Body of pancreas (tissue), 4 donors: ENCODE measurements around the gene PNPLA5. TPM values are rescaled to one million over a fixed set of nuclear protein-coding genes. Genes with fewer than 3 reads are reported as not detected.

Source experiments
- ATAC-seq: fragments of 150-250 bp; one replicate; pipeline ENCODE4 v1.9.1; 2016
- DNase-seq, 4 donors: peaks; one replicate each; pipeline ENCODE4 v3.0.0-alpha.2; 2019
- H3K27ac ChIP-seq, 4 donors: fragments of 200-600 bp; sonication (generic); 1 replicate in 3 of 4; 2 replicates in 1 of 4; pipeline versions ENCODE4 v1.5.1 to v1.6.1; 2016 to 2019; ENCODE audit warnings: mild to moderate bottlenecking in 1 of 4, mixed read lengths in 1 of 4, moderate library complexity in 1 of 4
- H3K27me3 ChIP-seq, 2 donors: fragments of 200-600 bp; sonication (generic); one replicate each; pipeline ENCODE4 v1.6.0; 2016; ENCODE audit warnings: mild to moderate bottlenecking in 1 of 2
- H3K36me3 ChIP-seq, 2 donors: fragments of 200-600 bp; sonication (generic); replicated peaks in 1 of 2; 2 replicates each; pipeline ENCODE4 v1.5.1; 2016; ENCODE audit warnings: low read depth in 2 of 2; ENCODE audit not compliant: insufficient read depth in 1 of 2
- H3K4me1 ChIP-seq: fragments of 200-600 bp; sonication (generic); one replicate; pipeline ENCODE4 v1.6.0; 2016
- H3K4me3 ChIP-seq, 2 donors: fragments of 200-600 bp; sonication (generic); 1 replicate in 1 of 2; 2 replicates in 1 of 2; pipeline ENCODE4 v1.5.1; 2016 to 2019
- H3K9me3 ChIP-seq, 3 donors: fragments of 200-600 bp; sonication (generic); 1 replicate in 2 of 3; 2 replicates in 1 of 3; pipeline ENCODE4 v1.5.1; 2016
- CTCF ChIP-seq, 7 experiments: fragments of 450-650 bp in 4 of 7; fragments of 200-600 bp in 3 of 7; sonication (generic) in 3 of 7; IDR thresholded peaks; one replicate each; pipeline ENCODE4 v1.5.1; 2016 to 2019; ENCODE audit warnings: antibody characterized with exemption in 7 of 7
- POLR2A ChIP-seq, 3 donors: fragments of 450-650 bp; IDR thresholded peaks; one replicate each; pipeline ENCODE4 v1.6.1; 2016; ENCODE audit warnings: antibody characterized with exemption in 3 of 3, mild to moderate bottlenecking in 2 of 3
- WGBS, 2 donors: methylation state at CpG; one replicate each; pipeline ENCODE4 v1.1.5; 2017; 5-methylcytosine and 5-hydroxymethylcytosine counted together
- intact Hi-C: fragments of 100-400 bp; cut with DNase I; formaldehyde crosslinking; loops from one replicate; pipeline ENCODE4 v1.15.1; 2023
- total RNA-seq, 2 donors: library from RNA; depleted of rRNA; stranded (reverse); fragments of >200 nt; gene quantifications; one replicate each; pipeline ENCODE4 v1.1.0, GENCODE V29; 2016

The PNPLA5 gene
- total RNA-seq, 2 donors from 2014 or later, result not detected

- peaks cover 6% of the 10 kb centered on the region for H3K4me1 ChIP-seq
- peak in 3 of 4 donors; percentile 29 to 63 (median 32) for DNase-seq
- no peak overlapping the region for H3K27ac ChIP-seq
- ATAC-seq, result no peak
- WGBS, 2 donors, result 63 to 74% methylated on average over 6 to 19 of the region's 19 CpGs
- H3K27me3 ChIP-seq, result no peaks in the 10 kb centered on the region
- H3K9me3 ChIP-seq, result no peaks in the 10 kb centered on the region
- no peak overlapping the region for H3K4me3 ChIP-seq
- intact Hi-C loops, result no loop called here
- no peaks in the 10 kb centered on the region for H3K36me3 ChIP-seq
- no peak for TF ChIP-seq CTCF (IDR thresholded peaks at IDR 0.05)
- no peak for TF ChIP-seq POLR2A (IDR thresholded peaks at IDR 0.05)
Observed at GRCh38 chr22:43881091-43882061, 10.4 kb downstream of the PNPLA5 start.

- Histone ChIP-seq H3K9me3 (no peaks in the 10 kb centered on the region), H3K4me1 (peaks cover 6% of the 10 kb centered on the region), H3K27me3 (no peaks in the 10 kb centered on the region), H3K27ac (no peak overlapping the region), H3K36me3 (no peaks in the 10 kb centered on the region), H3K4me3 (no peak overlapping the region)
- 77 to 79% methylated on average over 14 of the region's 15 CpGs for WGBS, 2 donors
- DNase-seq (no peak), ATAC-seq (no peak)
- TF ChIP-seq POLR2A (IDR thresholded peaks at IDR 0.05) (no peak), CTCF (IDR thresholded peaks at IDR 0.05) (no peak)
- intact Hi-C loops, result no loop called here
Observed at GRCh38 chr22:43880541-43880991, 11.2 kb downstream of the PNPLA5 start.

GRCh38 chr22:43879901-43880540, 11.8 kb downstream of the PNPLA5 start:
- ATAC-seq (no peak), DNase-seq (peak in 1 of 4 donors; percentile 1)
- Histone ChIP-seq H3K4me3 (no peak overlapping the region), H3K27me3 (no peaks in the 10 kb centered on the region), H3K27ac (no peak overlapping the region), H3K36me3 (no peaks in the 10 kb centered on the region), H3K9me3 (no peaks in the 10 kb centered on the region), H3K4me1 (peaks cover 6% of the 10 kb centered on the region)
- intact Hi-C loops, result no loop called here
- 76 to 80% methylated on average over 13 to 14 of the region's 14 CpGs for WGBS, 2 donors
- TF ChIP-seq POLR2A (IDR thresholded peaks at IDR 0.05) (no peak), CTCF (IDR thresholded peaks at IDR 0.05) (no peak)

GRCh38 chr22:43878831-43879550, 12.8 kb downstream of the PNPLA5 start:
- Histone ChIP-seq H3K9me3 (no peaks in the 10 kb centered on the region), H3K4me1 (peaks cover 6% of the 10 kb centered on the region), H3K27me3 (no peaks in the 10 kb centered on the region), H3K4me3 (no peak overlapping the region), H3K27ac (no peak overlapping the region), H3K36me3 (no peaks in the 10 kb centered on the region)
- intact Hi-C loops, result no loop called here
- no peak for TF ChIP-seq POLR2A (IDR thresholded peaks at IDR 0.05)
- TF ChIP-seq CTCF (IDR thresholded peaks at IDR 0.05), result no peak
- DNase-seq (peak in 1 of 4 donors; percentile 1), ATAC-seq (no peak)
- 61 to 67% methylated on average over 12 of the region's 12 CpGs for WGBS, 2 donors
